Adrenal gland (tissue), 12 donors: ENCODE measurements around the gene MRAS. TPM values are rescaled to one million over a fixed set of nuclear protein-coding genes. Genes with fewer than 3 reads are reported as not detected.

Experiments used
- DNase-seq, 7 donors: peaks; one replicate each; pipeline ENCODE4 v3.0.0-alpha.2; 2019 to 2020
- H3K27ac ChIP-seq, 5 donors: fragments of 200-600 bp; sonication (generic) in 4 of 5; 1 replicate in 3 of 5; 2 replicates in 2 of 5; pipeline versions ENCODE4 v1.5.1 to v1.8.0; 2016 to 2020; ENCODE audit warnings: mild to moderate bottlenecking in 1 of 5
- H3K27me3 ChIP-seq: fragments of 200-600 bp; 2 replicates; pipeline ENCODE4 v1.8.0; 2021
- H3K36me3 ChIP-seq, 2 donors: fragments of 200-600 bp; replicated peaks in 1 of 2; 1 replicate in 1 of 2; 2 replicates in 1 of 2; pipeline versions ENCODE4 v1.5.1 to v1.8.0; 2018 to 2022
- H3K4me1 ChIP-seq, 2 donors: fragments of 200-600 bp; replicated peaks in 1 of 2; 1 replicate in 1 of 2; 2 replicates in 1 of 2; pipeline versions ENCODE4 v1.5.1 to v1.8.0; 2018 to 2021
- H3K4me3 ChIP-seq, 4 donors: fragments of 200-600 bp; sonication (generic) in 3 of 4; one replicate each; pipeline ENCODE4 v1.5.1; 2016 to 2018
- H3K9me3 ChIP-seq, 3 donors: fragments of 200-600 bp; sonication (generic) in 1 of 3; replicated peaks in 1 of 3; 1 replicate in 2 of 3; 2 replicates in 1 of 3; pipeline versions ENCODE4 v1.5.1 to v1.8.0; 2016 to 2021
- CTCF ChIP-seq, 6 experiments: fragments of 450-650 bp in 4 of 6; fragments of 200-600 bp in 2 of 6; sonication (generic) in 1 of 6; IDR thresholded peaks; 1 replicate in 5 of 6; 2 replicates in 1 of 6; pipeline versions ENCODE4 v1.5.1 to v1.8.0; 2016 to 2021; ENCODE audit warnings: antibody characterized with exemption in 6 of 6, mild to moderate bottlenecking in 2 of 6, moderate library complexity in 1 of 6
- POLR2A ChIP-seq, 2 donors: fragments of 450-650 bp; IDR thresholded peaks; one replicate each; pipeline ENCODE4 v1.6.1; 2017; ENCODE audit warnings: antibody characterized with exemption in 2 of 2, mild to moderate bottlenecking in 2 of 2, moderate library complexity in 1 of 2
- WGBS, 4 donors: extraction: QIAGEN DNeasy Blood & Tissue Kit in 2 of 4; methylation state at CpG; one replicate each; pipeline versions ENCODE4 v1.1.5 to v1.1.7; 2013 to 2017; 5-methylcytosine and 5-hydroxymethylcytosine counted together
- intact Hi-C, 2 donors: fragments of 100-400 bp; cut with DNase I; formaldehyde crosslinking; loops; one replicate each; pipeline versions ENCODE4 v1.14.1 to v1.15.0; 2022 to 2023
- polyA plus RNA-seq, 3 donors: library from polyadenylated mRNA; stranded (reverse); fragments of 200-250 nt in 2 of 3; fragments of 350-450 nt in 1 of 3; fragmentation: Illumina TruSeq in 1 of 3; extraction: RNeasy Lipid Tissue Mini Kit (QIAGEN cat#74804) in 1 of 3; gene quantifications; one replicate each; pipeline ENCODE4 v1.2.3, GENCODE V29; 2013 to 2014
- total RNA-seq, 9 donors: library from RNA; depleted of rRNA in 4 of 9; stranded (reverse); fragments of >200 nt in 4 of 9; fragments of 120-200 nt in 1 of 9; fragmentation: NEBNext Ultra II Directional in 1 of 9; extraction: Animal tissue kit (Norgen Biotek cat#: 25700) in 1 of 9; gene quantifications; one replicate each; pipeline versions ENCODE4 v1.1.0 to v1.2.4, GENCODE V29; 2013 to 2023
- donor health status: healthy with polysubstance abuse.
- donor health status: Bipolar disorder and iron deficiency.
- donor health status: DM: yes; HTN: yes; CAD: no.
- donor health status: DM: no; HTN: no; CAD: no.
- donor health status: DM: no; HTN: no; CAD: no.
- donor health status: DM: yes; HTN: yes; CAD: no.

Gene MRAS
- total and polyA plus RNA-seq, 12 donors, result 47.9 to 337 (median 109) TPM

GRCh38 chr3:138381950-138382715, 33.8 kb downstream of the MRAS start:
- peak; percentile 63 to 88 (median 85) for DNase-seq
- intact Hi-C loops, result no loop called here
- no peaks in the 10 kb centered on the region for H3K9me3 ChIP-seq
- TF ChIP-seq POLR2A (IDR thresholded peaks at IDR 0.05) (no peak), CTCF (IDR thresholded peaks at IDR 0.05) (no peak)
- H3K27ac ChIP-seq, result peak overlapping the region; percentile 40 to 92 (median 80)
- no peaks in the 10 kb centered on the region for H3K27me3 ChIP-seq
- 85 to 89% (median 86%) methylated on average over 3 of the region's 3 CpGs for WGBS, 4 donors
- H3K36me3 ChIP-seq, result no peaks in the 10 kb centered on the region
- H3K4me1 ChIP-seq, result peaks cover 29 to 33% of the 10 kb centered on the region in 2 donors
- H3K4me3 ChIP-seq, result no peak overlapping the region

- Histone ChIP-seq H3K4me1 (peaks cover 29 to 33% of the 10 kb centered on the region in 2 donors), H3K27me3 (no peaks in the 10 kb centered on the region), H3K9me3 (no peaks in the 10 kb centered on the region), H3K36me3 (no peaks in the 10 kb centered on the region), H3K4me3 (no peak overlapping the region), H3K27ac (peak overlapping the region in 3 of 5 donors; percentile 55 to 92 (median 68))
- 91 to 95% (median 93%) methylated on average over 10 of the region's 10 CpGs for WGBS, 4 donors
- DNase-seq, result no peak
- TF ChIP-seq CTCF (IDR thresholded peaks at IDR 0.05), result no peak
- no peak for TF ChIP-seq POLR2A (IDR thresholded peaks at IDR 0.05)
- intact Hi-C loops, result no loop called here
These were observed 35.5 kb downstream of the MRAS start for GRCh38 chr3:138383715-138384465.

GRCh38 chr3:138384531-138384930, 36.2 kb downstream of the MRAS start:
- intact Hi-C loops, result no loop called here
- 88 to 92% (median 89%) methylated on average over 3 of the region's 3 CpGs for WGBS, 4 donors

More at GRCh38 chr3:138384531-138384930, 36.2 kb downstream of the MRAS start:
- Histone ChIP-seq H3K4me1 (peaks cover 34 to 40% of the 10 kb centered on the region in 2 donors), H3K27me3 (no peaks in the 10 kb centered on the region), H3K9me3 (no peaks in the 10 kb centered on the region), H3K4me3 (no peak overlapping the region), H3K27ac (peak overlapping the region in 4 of 5 donors; percentile 3 to 92 (median 62)), H3K36me3 (no peaks in the 10 kb centered on the region)
- DNase-seq, result no peak
- TF ChIP-seq CTCF (IDR thresholded peaks at IDR 0.05) (no peak), POLR2A (IDR thresholded peaks at IDR 0.05) (no peak)
